Measurements from ENCODE around the gene TCAP.

- TF ChIP-seq FOXK2 (IDR thresholded peaks at IDR 0.05) (no peak), NR2C1 (IDR thresholded peaks at IDR 0.05) (no peak), IRF3 (IDR thresholded peaks at IDR 0.05) (no peak), CTCF (IDR thresholded peaks at IDR 0.05 in 2 of 3, conservative IDR thresholded peaks at IDR 0.05 in 1 of 3; ENCODE audit: control insufficient read depth in 2 of 3, extremely low read depth in 1 of 3, insufficient read depth in 1 of 3, low read depth in 3 of 3, low read length in 3 of 3) (no peak), TCF12 (IDR thresholded peaks at IDR 0.05; ENCODE audit: low read depth, low read length) (no peak), PKNOX1 (IDR thresholded peaks at IDR 0.05) (no peak), RCOR1 (conservative IDR thresholded peaks at IDR 0.05; ENCODE audit: low read depth, low read length) (no peak), SMC3 (IDR thresholded peaks at IDR 0.05; ENCODE audit: borderline replicate concordance, low read length) (no peak), SKIL (IDR thresholded peaks at IDR 0.05; ENCODE audit: low read depth, poor library complexity, severe bottlenecking) (no peak)
Observed at GRCh38 chr17:39688945-39689344, 23.8 kb downstream of the TCAP start.
